NCI-H2081 treated with DMSO at 0.1 percent for 48 hours (cell line): ENCODE results near the gene LSM5.

Source experiments
- DNase-seq: peaks from one replicate; lab custom pipeline; 2025; lab: John Stamatoyannopoulos, UW

LSM5 gene

GRCh38 chr7:32459788-32460187, 30.4 kb downstream of the LSM5 start:
- no peak for DNase-seq

- DNase-seq = no peak
Measured at GRCh38 chr7:32458025-32458424, 32.2 kb downstream of the LSM5 start.

DNA sequence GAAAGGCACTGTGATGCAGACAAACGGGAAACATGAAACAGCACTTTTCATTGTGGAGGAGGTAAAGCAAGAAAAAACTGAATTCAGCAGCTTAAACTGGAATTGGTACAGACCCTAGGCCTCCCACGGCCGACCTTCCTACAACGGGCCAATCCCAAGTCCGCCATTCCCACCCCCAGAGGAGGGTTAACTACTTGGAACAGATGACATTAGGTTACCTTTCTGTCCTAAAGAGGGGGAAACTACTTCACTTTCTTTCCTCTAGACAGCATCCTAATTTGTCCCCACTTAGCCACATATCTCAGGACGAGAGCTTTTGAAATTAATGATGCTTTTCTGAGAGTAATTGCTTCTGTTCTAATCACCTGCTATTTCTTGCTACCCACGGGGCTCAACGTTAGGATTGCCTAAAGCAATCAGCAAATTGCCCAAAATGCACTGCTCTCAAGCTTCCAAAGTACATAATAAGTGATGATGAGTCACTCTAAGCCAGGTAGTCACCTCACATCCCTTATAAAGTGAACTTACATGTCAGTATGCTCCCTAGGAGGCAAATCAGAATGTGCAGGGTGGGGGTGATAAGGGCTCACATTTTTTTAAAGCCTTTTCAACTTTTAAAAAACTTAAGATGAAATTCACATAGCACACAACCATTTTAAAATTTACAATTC, 36.7 kb downstream of the LSM5 start:
- no peak for DNase-seq

- no peak for DNase-seq
Measured at GRCh38 chr7:32447218-32447617, 43.0 kb downstream of the LSM5 start.

- DNase-seq = no peak
Measured at GRCh38 chr7:32436146-32436928, 53.8 kb downstream of the LSM5 start.
